ENCODE measurements around the gene UBE2Q1. TPM values are rescaled to one million over a fixed set of nuclear protein-coding genes. Genes with fewer than 3 reads are reported as not detected.
"Not testable (repeated sequence)": the region's sequence is repeated elsewhere in the genome, so short reads cannot be mapped to it uniquely, and the experiment has no call there.

Gene UBE2Q1
- total RNA-seq, 1 donor from 2014 or later = 93.3 TPM

GRCh38 chr1:154539486-154540483 lies 18.7 kb downstream of the UBE2Q1 start:
- Mint-ChIP-seq H3K27ac (no peak overlapping the region), H3K36me3 (ENCODE audit: low read depth) (no peaks in the 10 kb centered on the region), H3K27me3 (ENCODE audit: insufficient read depth) (peaks cover 32% of the 10 kb centered on the region), H3K4me3 (no peak overlapping the region), H3K4me1 (ENCODE audit: low read depth) (no peaks in the 10 kb centered on the region), H3K9me3 (no peaks in the 10 kb centered on the region)
- DNase-seq (ENCODE audit: low spot score) = no peak
- intact Hi-C loops (cut with micrococcal nuclease) = no loop called here

- no peaks in the 10 kb centered on the region for H3K9me3 Mint-ChIP-seq
- no peaks in the 10 kb centered on the region for H3K36me3 Mint-ChIP-seq (ENCODE audit: low read depth)
- peaks cover 33% of the 10 kb centered on the region for H3K27me3 Mint-ChIP-seq (ENCODE audit: insufficient read depth)
- H3K4me3 Mint-ChIP-seq = no peak overlapping the region
- no peak for DNase-seq (ENCODE audit: low spot score)
- no peaks in the 10 kb centered on the region for H3K4me1 Mint-ChIP-seq (ENCODE audit: low read depth)
- intact Hi-C loops (cut with micrococcal nuclease) = no loop called here
- H3K27ac Mint-ChIP-seq = no peak overlapping the region
Observed at GRCh38 chr1:154536570-154536969, 21.9 kb downstream of the UBE2Q1 start.

- no peak overlapping the region for H3K4me3 Mint-ChIP-seq
- H3K27ac Mint-ChIP-seq = no peak overlapping the region
- DNase-seq (ENCODE audit: low spot score) = no peak
- intact Hi-C loops (cut with micrococcal nuclease) = no loop called here
- peaks cover 19% of the 10 kb centered on the region for H3K27me3 Mint-ChIP-seq (ENCODE audit: insufficient read depth)
- no peaks in the 10 kb centered on the region for H3K9me3 Mint-ChIP-seq
- no peaks in the 10 kb centered on the region for H3K36me3 Mint-ChIP-seq (ENCODE audit: low read depth)
- no peaks in the 10 kb centered on the region for H3K4me1 Mint-ChIP-seq (ENCODE audit: low read depth)
Observed at GRCh38 chr1:154533952-154534844, 24.3 kb downstream of the UBE2Q1 start.

- intact Hi-C loops (cut with micrococcal nuclease) = not testable (repeated sequence)
Observed at GRCh38 chr1:154531950-154532349, 26.5 kb downstream of the UBE2Q1 start.

GRCh38 chr1:154529308-154529707 lies 29.2 kb downstream of the UBE2Q1 start:
- H3K9me3 Mint-ChIP-seq = no peaks in the 10 kb centered on the region
- no peak overlapping the region for H3K27ac Mint-ChIP-seq
- H3K4me3 Mint-ChIP-seq = no peak overlapping the region
- no peak for DNase-seq (ENCODE audit: low spot score)
- no peaks in the 10 kb centered on the region for H3K36me3 Mint-ChIP-seq (ENCODE audit: low read depth)
- intact Hi-C loops (cut with micrococcal nuclease) = no loop called here
- no peaks in the 10 kb centered on the region for H3K4me1 Mint-ChIP-seq (ENCODE audit: low read depth)
- H3K27me3 Mint-ChIP-seq (ENCODE audit: insufficient read depth) = peaks cover 20% of the 10 kb centered on the region

More at GRCh38 chr1:154531950-154532349, 26.5 kb downstream of the UBE2Q1 start:
- DNase-seq (ENCODE audit: low spot score); H3K9me3 Mint-ChIP-seq; H3K4me1 Mint-ChIP-seq (ENCODE audit: low read depth); H3K36me3 Mint-ChIP-seq (ENCODE audit: low read depth); H3K27ac Mint-ChIP-seq; H3K4me3 Mint-ChIP-seq: not testable (repeated sequence)
- peaks cover 11% of the 10 kb centered on the region for H3K27me3 Mint-ChIP-seq (ENCODE audit: insufficient read depth)

- no peak overlapping the region for H3K4me3 Mint-ChIP-seq
- no peak for DNase-seq (ENCODE audit: low spot score)
- no peaks in the 10 kb centered on the region for H3K9me3 Mint-ChIP-seq
- H3K36me3 Mint-ChIP-seq (ENCODE audit: low read depth) = no peaks in the 10 kb centered on the region
- H3K27ac Mint-ChIP-seq = no peak overlapping the region
- H3K27me3 Mint-ChIP-seq (ENCODE audit: insufficient read depth) = peaks cover 29% of the 10 kb centered on the region
- intact Hi-C loops (cut with micrococcal nuclease) = no loop called here
- H3K4me1 Mint-ChIP-seq (ENCODE audit: low read depth) = no peaks in the 10 kb centered on the region
Observed at GRCh38 chr1:154527192-154527591, 31.3 kb downstream of the UBE2Q1 start.

GRCh38 chr1:154524881-154525280 lies 33.6 kb downstream of the UBE2Q1 start:
- intact Hi-C loops (cut with micrococcal nuclease) = no loop called here
- no peaks in the 10 kb centered on the region for H3K9me3 Mint-ChIP-seq
- no peak overlapping the region for H3K27ac Mint-ChIP-seq
- H3K4me1 Mint-ChIP-seq (ENCODE audit: low read depth) = no peaks in the 10 kb centered on the region
- no peak for DNase-seq (ENCODE audit: low spot score)
- H3K36me3 Mint-ChIP-seq (ENCODE audit: low read depth) = no peaks in the 10 kb centered on the region
- H3K27me3 Mint-ChIP-seq (ENCODE audit: insufficient read depth) = peaks cover 38% of the 10 kb centered on the region
- H3K4me3 Mint-ChIP-seq = no peak overlapping the region

- intact Hi-C loops (cut with micrococcal nuclease) = no loop called here
- Mint-ChIP-seq H3K36me3 (ENCODE audit: low read depth) (no peaks in the 10 kb centered on the region), H3K27me3 (ENCODE audit: insufficient read depth) (peaks cover 48% of the 10 kb centered on the region), H3K9me3 (no peaks in the 10 kb centered on the region), H3K4me3 (no peak overlapping the region), H3K4me1 (ENCODE audit: low read depth) (no peaks in the 10 kb centered on the region), H3K27ac (no peak overlapping the region)
- no peak for DNase-seq (ENCODE audit: low spot score)
Observed at GRCh38 chr1:154521695-154522094, 36.8 kb downstream of the UBE2Q1 start.

GRCh38 chr1:154520333-154520732 lies 38.1 kb downstream of the UBE2Q1 start:
- Mint-ChIP-seq H3K4me3 (no peak overlapping the region), H3K27me3 (ENCODE audit: insufficient read depth) (peaks cover 49% of the 10 kb centered on the region), H3K36me3 (ENCODE audit: low read depth) (no peaks in the 10 kb centered on the region), H3K27ac (no peak overlapping the region), H3K4me1 (ENCODE audit: low read depth) (no peaks in the 10 kb centered on the region), H3K9me3 (no peaks in the 10 kb centered on the region)
- intact Hi-C loops (cut with micrococcal nuclease) = no loop called here
- no peak for DNase-seq (ENCODE audit: low spot score)

GRCh38 chr1:154519591-154519991 lies 38.9 kb downstream of the UBE2Q1 start:
- intact Hi-C loops (cut with micrococcal nuclease) = no loop called here
- no peak overlapping the region for H3K4me3 Mint-ChIP-seq
- no peak overlapping the region for H3K27ac Mint-ChIP-seq
- H3K36me3 Mint-ChIP-seq (ENCODE audit: low read depth) = no peaks in the 10 kb centered on the region
- peaks cover 42% of the 10 kb centered on the region for H3K27me3 Mint-ChIP-seq (ENCODE audit: insufficient read depth)
- H3K9me3 Mint-ChIP-seq = no peaks in the 10 kb centered on the region
- DNase-seq (ENCODE audit: low spot score) = no peak
- H3K4me1 Mint-ChIP-seq (ENCODE audit: low read depth) = no peaks in the 10 kb centered on the region

- H3K4me3 Mint-ChIP-seq = no peak overlapping the region
- intact Hi-C loops (cut with micrococcal nuclease) = no loop called here
- H3K27ac Mint-ChIP-seq = no peak overlapping the region
- DNase-seq (ENCODE audit: low spot score) = no peak
- H3K27me3 Mint-ChIP-seq (ENCODE audit: insufficient read depth) = peaks cover 41% of the 10 kb centered on the region
- no peaks in the 10 kb centered on the region for H3K36me3 Mint-ChIP-seq (ENCODE audit: low read depth)
- H3K4me1 Mint-ChIP-seq (ENCODE audit: low read depth) = no peaks in the 10 kb centered on the region
- H3K9me3 Mint-ChIP-seq = no peaks in the 10 kb centered on the region
Observed at GRCh38 chr1:154517661-154518060, 40.8 kb downstream of the UBE2Q1 start.

- H3K4me1 Mint-ChIP-seq (ENCODE audit: low read depth) = no peaks in the 10 kb centered on the region
- H3K36me3 Mint-ChIP-seq (ENCODE audit: low read depth) = no peaks in the 10 kb centered on the region
Observed at GRCh38 chr1:154514066-154514553, 44.4 kb downstream of the UBE2Q1 start.

GRCh38 chr1:154512760-154513159 lies 45.7 kb downstream of the UBE2Q1 start:
- H3K9me3 Mint-ChIP-seq = no peaks in the 10 kb centered on the region
- peaks cover 38% of the 10 kb centered on the region for H3K27me3 Mint-ChIP-seq (ENCODE audit: insufficient read depth)
- DNase-seq (ENCODE audit: low spot score) = no peak
- no peak overlapping the region for H3K27ac Mint-ChIP-seq
- no peaks in the 10 kb centered on the region for H3K4me1 Mint-ChIP-seq (ENCODE audit: low read depth)
- H3K4me3 Mint-ChIP-seq = no peak overlapping the region
- intact Hi-C loops (cut with micrococcal nuclease) = no loop called here
- no peaks in the 10 kb centered on the region for H3K36me3 Mint-ChIP-seq (ENCODE audit: low read depth)

More at GRCh38 chr1:154514066-154514553, 44.4 kb downstream of the UBE2Q1 start:
- Mint-ChIP-seq H3K4me3 (no peak overlapping the region), H3K27me3 (ENCODE audit: insufficient read depth) (peaks cover 34% of the 10 kb centered on the region), H3K27ac (no peak overlapping the region), H3K9me3 (no peaks in the 10 kb centered on the region)
- no peak for DNase-seq (ENCODE audit: low spot score)
- intact Hi-C loops (cut with micrococcal nuclease) = no loop called here
